Neural cell (in vitro differentiated cells): ENCODE results near the gene NFIA. TPM values are rescaled to one million over a fixed set of nuclear protein-coding genes. Genes with fewer than 3 reads are reported as not detected.

ENCODE experiments used
- H2AFZ ChIP-seq: fragments of 200-600, 300-800 bp; sonication (generic), shearing (Covaris generic); 2 replicates; pipeline ENCODE4 v1.6.0; 2014; ENCODE audit warnings: low read depth, mild to moderate bottlenecking, antibody characterized with exemption, low read length, moderate library complexity
- H3F3A ChIP-seq: fragments of 200-600 bp; shearing (Covaris generic); 2 replicates; pipeline ENCODE4 v1.6.1; 2016; ENCODE audit warnings: mild to moderate bottlenecking, moderate library complexity, mixed read lengths, antibody characterized with exemption, low read length; ENCODE audit not compliant: insufficient read depth, poor library complexity, severe bottlenecking
- H3K27ac ChIP-seq: fragments of 200-600, 300-800 bp; sonication (generic), shearing (Covaris generic); 2 replicates; pipeline ENCODE4 v1.5.1; 2014; ENCODE audit warnings: mild to moderate bottlenecking, low read length, moderate library complexity
- H3K27me3 ChIP-seq: fragments of 300-800, 200-600 bp; sonication (generic), shearing (Covaris generic); 2 replicates; pipeline ENCODE4 v1.6.0; 2014; ENCODE audit warnings: mild to moderate bottlenecking, low read depth, low read length, moderate library complexity; ENCODE audit not compliant: insufficient read depth
- H3K36me3 ChIP-seq: fragments of 300-800, 200-600 bp; sonication (generic), shearing (Covaris generic); 2 replicates; pipeline ENCODE4 v1.5.1; 2014; ENCODE audit warnings: mild to moderate bottlenecking, antibody characterized with exemption, low read length, moderate library complexity; ENCODE audit not compliant: insufficient read depth
- H3K4me2 ChIP-seq: fragments of 300-800, 200-600 bp; sonication (generic), shearing (Covaris generic); 2 replicates; pipeline ENCODE4 v1.6.0; 2014; ENCODE audit warnings: mild to moderate bottlenecking, low read length
- H3K4me3 ChIP-seq: fragments of 300-800, 200-600 bp; sonication (generic), shearing (Covaris generic); 2 replicates; pipeline ENCODE4 v1.5.1; 2014; ENCODE audit warnings: mild to moderate bottlenecking, low read length, moderate library complexity
- H3K79me2 ChIP-seq: fragments of 200-600 bp; shearing (Covaris generic); replicated peaks from 2 replicates; pipeline ENCODE4 v1.6.0; 2014; ENCODE audit warnings: mild to moderate bottlenecking, low read length, moderate library complexity; ENCODE audit not compliant: insufficient read depth
- H3K9ac ChIP-seq: fragments of 300-800, 200-600 bp; sonication (generic), shearing (Covaris generic); 2 replicates; pipeline ENCODE4 v1.6.1; 2016; ENCODE audit warnings: mild to moderate bottlenecking, low read length, mixed read lengths
- H3K9me2 ChIP-seq: fragments of 200-600 bp; shearing (Covaris generic); 2 replicates; pipeline ENCODE4 v1.6.1; 2016; ENCODE audit warnings: mild to moderate bottlenecking, low read length, mixed read lengths; ENCODE audit not compliant: insufficient read depth
- H3K9me3 ChIP-seq: fragments of 200-600, 300-800 bp; sonication (generic), shearing (Covaris generic); 2 replicates; pipeline ENCODE4 v1.6.1; 2016; ENCODE audit warnings: mild to moderate bottlenecking, mixed run types, low read length, moderate library complexity, mixed read lengths
- H4K20me1 ChIP-seq: fragments of 200-600 bp; shearing (Covaris generic); 2 replicates; pipeline ENCODE4 v1.6.1; 2016; ENCODE audit warnings: mild to moderate bottlenecking, mixed run types; ENCODE audit not compliant: insufficient read depth
- EP300 ChIP-seq: fragments of 450-650 bp; conservative IDR thresholded peaks from 2 replicates; pipeline ENCODE4 v1.6.1; 2014; ENCODE audit warnings: antibody characterized with exemption, mild to moderate bottlenecking, moderate library complexity; ENCODE audit not compliant: poor library complexity, severe bottlenecking
- EZH2 ChIP-seq: fragments of 200-600, 300-800 bp; shearing (Covaris generic), sonication (generic); IDR thresholded peaks from 2 replicates; pipeline ENCODE4 v1.6.1; 2014; ENCODE audit warnings: antibody characterized with exemption, low read length, borderline replicate concordance, mild to moderate bottlenecking; ENCODE audit not compliant: insufficient read depth, poor library complexity, severe bottlenecking
- MXI1 ChIP-seq: fragments of 450-650 bp; conservative IDR thresholded peaks from 2 replicates; pipeline ENCODE4 v1.6.1; 2014; ENCODE audit warnings: antibody characterized with exemption, mild to moderate bottlenecking; ENCODE audit not compliant: poor library complexity, severe bottlenecking
- POLR2AphosphoS5 ChIP-seq: IDR thresholded peaks from 2 replicates; pipeline ENCODE4 v1.6.1; 2012
- RAD21 ChIP-seq: fragments of 450-650 bp; conservative IDR thresholded peaks from 2 replicates; pipeline ENCODE4 v1.6.1; 2014; ENCODE audit warnings: antibody characterized with exemption, mild to moderate bottlenecking, moderate library complexity
- SMC3 ChIP-seq: fragments of 450-650 bp; conservative IDR thresholded peaks from 2 replicates; pipeline ENCODE4 v1.6.1; 2014; ENCODE audit warnings: antibody characterized with exemption, mild to moderate bottlenecking, moderate library complexity; ENCODE audit not compliant: poor library complexity
- TAF1 ChIP-seq: IDR thresholded peaks from 2 replicates; pipeline ENCODE4 v1.6.1; 2012; ENCODE audit warnings: low read depth
- polyA plus RNA-seq: library from polyadenylated mRNA; depleted of rRNA; stranded (reverse); fragments of >200 nt; gene quantifications from 2 replicates; pipeline ENCODE4 v1.2.3, GENCODE V29; 2014
- TF ChIP-seq, protein P1 (sequence below): fragments of 450-650 bp; IDR thresholded peaks from 2 replicates; pipeline ENCODE4 v1.5.1; 2014; ENCODE audit warnings: antibody characterized with exemption, mild to moderate bottlenecking, moderate library complexity; ENCODE audit not compliant: poor library complexity, severe bottlenecking
- TF ChIP-seq, protein P2 (sequence below): IDR thresholded peaks from 2 replicates; pipeline ENCODE4 v1.6.1; 2012; ENCODE audit warnings: borderline replicate concordance

Gene NFIA
- polyA plus RNA-seq, 1 donor from 2014 or later: 0.47 TPM

DNA sequence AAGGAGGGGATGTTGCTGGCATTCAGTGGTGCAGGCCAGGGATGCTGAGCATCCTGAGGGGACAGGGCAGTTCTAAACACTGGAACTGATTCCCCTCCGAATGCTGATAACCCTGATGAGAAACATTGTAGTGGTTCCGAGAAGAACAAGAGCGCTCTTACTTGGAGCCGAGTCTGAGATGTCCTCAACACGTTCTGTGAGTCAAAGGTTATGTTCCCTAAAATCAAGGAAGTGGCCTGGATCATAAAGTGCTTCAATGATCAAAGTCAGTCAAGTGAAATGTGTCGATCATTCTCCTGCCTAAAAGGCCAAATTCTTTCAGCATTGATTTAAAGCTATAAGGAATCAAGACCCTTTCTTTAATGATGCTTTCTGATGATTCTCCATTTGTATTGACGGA is 234.1 kb downstream of the NFIA start:
- Histone ChIP-seq H3K4me3 (no peak overlapping the region), H2AFZ (no peak overlapping the region), H3K4me2 (no peak overlapping the region), H3K9me3 (no peaks in the 10 kb centered on the region), H3F3A (no peaks in the 10 kb centered on the region), H3K79me2 (no peaks in the 10 kb centered on the region), H3K27ac (no peak overlapping the region), H3K36me3 (no peaks in the 10 kb centered on the region), H3K9me2 (no peaks in the 10 kb centered on the region), H4K20me1 (no peaks in the 10 kb centered on the region), H3K27me3 (peaks cover 5% of the 10 kb centered on the region), H3K9ac (no peak overlapping the region)
- no peak for TF ChIP-seq TAF1

DNA sequence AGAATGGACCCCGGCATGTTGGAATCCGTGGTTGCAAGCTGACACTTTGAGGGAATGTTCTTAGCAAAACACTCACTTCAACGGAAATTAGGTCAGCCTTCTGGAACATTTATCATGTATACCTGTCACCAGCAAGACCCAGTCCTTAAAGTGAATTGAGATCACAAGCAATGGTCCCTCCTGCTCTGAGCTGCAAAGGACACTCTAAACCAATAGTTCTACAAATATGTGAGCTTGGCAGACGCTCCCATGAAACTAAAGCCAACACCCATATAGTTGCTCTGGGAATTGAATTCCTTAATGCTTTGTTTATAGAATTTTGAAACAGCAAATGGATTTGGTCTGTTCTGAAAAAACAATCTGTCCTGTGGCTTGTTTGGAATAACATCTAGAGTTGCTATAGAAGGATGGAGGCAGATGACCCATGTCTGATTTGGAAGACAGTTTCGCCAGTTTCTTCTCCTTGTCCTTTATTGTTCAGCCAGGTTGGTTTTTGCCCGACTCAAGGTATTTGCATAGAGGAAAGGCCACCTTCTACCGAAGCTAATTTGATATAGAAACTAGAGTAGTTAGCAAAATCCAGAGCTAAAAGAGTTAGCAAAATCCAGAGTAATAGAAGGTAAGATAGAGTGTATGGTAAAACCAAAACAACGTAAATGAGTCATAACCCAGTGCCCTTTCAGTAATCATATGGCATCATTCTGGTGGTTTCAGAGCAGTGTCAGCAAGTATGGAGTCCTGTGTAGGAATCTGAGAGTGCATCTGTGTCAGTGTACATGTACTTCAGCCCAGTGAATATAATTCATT is 236.2 kb downstream of the NFIA start:
- Histone ChIP-seq H4K20me1 (no peaks in the 10 kb centered on the region), H3K4me2 (no peak overlapping the region), H3K4me3 (no peak overlapping the region), H3K36me3 (no peaks in the 10 kb centered on the region), H2AFZ (no peak overlapping the region), H3K27me3 (peaks cover 5% of the 10 kb centered on the region), H3F3A (no peaks in the 10 kb centered on the region), H3K79me2 (no peaks in the 10 kb centered on the region), H3K9ac (no peak overlapping the region), H3K9me2 (no peaks in the 10 kb centered on the region), H3K9me3 (no peaks in the 10 kb centered on the region), H3K27ac (no peak overlapping the region)
- TF ChIP-seq TAF1 (no peak), POLR2AphosphoS5 (no peak), EZH2 (no peak), MXI1 (no peak), SMC3 (no peak), RAD21 (no peak), EP300 (no peak)
- TF ChIP-seq, protein P1, sequence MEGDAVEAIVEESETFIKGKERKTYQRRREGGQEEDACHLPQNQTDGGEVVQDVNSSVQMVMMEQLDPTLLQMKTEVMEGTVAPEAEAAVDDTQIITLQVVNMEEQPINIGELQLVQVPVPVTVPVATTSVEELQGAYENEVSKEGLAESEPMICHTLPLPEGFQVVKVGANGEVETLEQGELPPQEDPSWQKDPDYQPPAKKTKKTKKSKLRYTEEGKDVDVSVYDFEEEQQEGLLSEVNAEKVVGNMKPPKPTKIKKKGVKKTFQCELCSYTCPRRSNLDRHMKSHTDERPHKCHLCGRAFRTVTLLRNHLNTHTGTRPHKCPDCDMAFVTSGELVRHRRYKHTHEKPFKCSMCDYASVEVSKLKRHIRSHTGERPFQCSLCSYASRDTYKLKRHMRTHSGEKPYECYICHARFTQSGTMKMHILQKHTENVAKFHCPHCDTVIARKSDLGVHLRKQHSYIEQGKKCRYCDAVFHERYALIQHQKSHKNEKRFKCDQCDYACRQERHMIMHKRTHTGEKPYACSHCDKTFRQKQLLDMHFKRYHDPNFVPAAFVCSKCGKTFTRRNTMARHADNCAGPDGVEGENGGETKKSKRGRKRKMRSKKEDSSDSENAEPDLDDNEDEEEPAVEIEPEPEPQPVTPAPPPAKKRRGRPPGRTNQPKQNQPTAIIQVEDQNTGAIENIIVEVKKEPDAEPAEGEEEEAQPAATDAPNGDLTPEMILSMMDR: no peak
- TF ChIP-seq, protein P2, sequence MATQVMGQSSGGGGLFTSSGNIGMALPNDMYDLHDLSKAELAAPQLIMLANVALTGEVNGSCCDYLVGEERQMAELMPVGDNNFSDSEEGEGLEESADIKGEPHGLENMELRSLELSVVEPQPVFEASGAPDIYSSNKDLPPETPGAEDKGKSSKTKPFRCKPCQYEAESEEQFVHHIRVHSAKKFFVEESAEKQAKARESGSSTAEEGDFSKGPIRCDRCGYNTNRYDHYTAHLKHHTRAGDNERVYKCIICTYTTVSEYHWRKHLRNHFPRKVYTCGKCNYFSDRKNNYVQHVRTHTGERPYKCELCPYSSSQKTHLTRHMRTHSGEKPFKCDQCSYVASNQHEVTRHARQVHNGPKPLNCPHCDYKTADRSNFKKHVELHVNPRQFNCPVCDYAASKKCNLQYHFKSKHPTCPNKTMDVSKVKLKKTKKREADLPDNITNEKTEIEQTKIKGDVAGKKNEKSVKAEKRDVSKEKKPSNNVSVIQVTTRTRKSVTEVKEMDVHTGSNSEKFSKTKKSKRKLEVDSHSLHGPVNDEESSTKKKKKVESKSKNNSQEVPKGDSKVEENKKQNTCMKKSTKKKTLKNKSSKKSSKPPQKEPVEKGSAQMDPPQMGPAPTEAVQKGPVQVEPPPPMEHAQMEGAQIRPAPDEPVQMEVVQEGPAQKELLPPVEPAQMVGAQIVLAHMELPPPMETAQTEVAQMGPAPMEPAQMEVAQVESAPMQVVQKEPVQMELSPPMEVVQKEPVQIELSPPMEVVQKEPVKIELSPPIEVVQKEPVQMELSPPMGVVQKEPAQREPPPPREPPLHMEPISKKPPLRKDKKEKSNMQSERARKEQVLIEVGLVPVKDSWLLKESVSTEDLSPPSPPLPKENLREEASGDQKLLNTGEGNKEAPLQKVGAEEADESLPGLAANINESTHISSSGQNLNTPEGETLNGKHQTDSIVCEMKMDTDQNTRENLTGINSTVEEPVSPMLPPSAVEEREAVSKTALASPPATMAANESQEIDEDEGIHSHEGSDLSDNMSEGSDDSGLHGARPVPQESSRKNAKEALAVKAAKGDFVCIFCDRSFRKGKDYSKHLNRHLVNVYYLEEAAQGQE: no peak

DNA sequence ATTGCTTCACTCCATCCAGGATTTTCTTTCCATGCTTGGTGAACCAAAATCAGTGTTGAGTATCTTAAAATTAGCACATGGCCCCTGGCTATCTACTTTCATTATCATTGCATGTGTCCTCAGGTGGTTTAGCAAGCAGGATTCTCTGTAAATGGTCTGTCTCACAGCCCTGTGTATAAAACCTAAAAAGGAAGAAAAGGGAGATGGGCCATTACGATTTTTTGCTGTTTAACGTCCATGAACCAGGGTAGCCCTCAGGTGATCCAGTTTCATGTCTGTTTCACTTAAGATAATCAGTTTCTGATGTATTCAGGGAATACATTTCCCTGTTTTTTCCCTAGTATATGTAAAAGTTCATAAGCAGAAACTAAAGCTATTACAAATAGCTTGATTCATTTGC is 238.2 kb downstream of the NFIA start:
- H3K27me3 ChIP-seq: peaks cover 5% of the 10 kb centered on the region
- no peaks in the 10 kb centered on the region for H3K9me2 ChIP-seq
- TF ChIP-seq RAD21 (no peak), MXI1 (no peak), POLR2AphosphoS5 (no peak), EZH2 (no peak), EP300 (no peak), TAF1 (no peak), SMC3 (no peak)
- TF ChIP-seq, protein P2: no peak
- TF ChIP-seq, protein P1: no peak
- H3K36me3 ChIP-seq: no peaks in the 10 kb centered on the region
- no peak overlapping the region for H3K9ac ChIP-seq
- no peak overlapping the region for H2AFZ ChIP-seq
- H3K9me3 ChIP-seq: no peaks in the 10 kb centered on the region
- H3K4me2 ChIP-seq: no peak overlapping the region
- no peaks in the 10 kb centered on the region for H4K20me1 ChIP-seq
- no peaks in the 10 kb centered on the region for H3F3A ChIP-seq
- H3K79me2 ChIP-seq: no peaks in the 10 kb centered on the region
- no peak overlapping the region for H3K27ac ChIP-seq
- no peak overlapping the region for H3K4me3 ChIP-seq
